Stimulated activated CD8-positive, alpha-beta memory T cell treated with anti-CD3 and anti-CD28 coated beads, Interleukin-2, amount 100 ng/mL, for 48 hours (primary cell): ENCODE data around the gene RNF31.
A peak's percentile ranks its signal among the peaks of the same experiment; 100 is the strongest.

ENCODE experiments used
- DNase-seq, 2 donors: peaks; one replicate each; pipeline ENCODE4 v3.0.0-alpha.2; 2020; ENCODE audit warnings: low read depth in 2 of 2

The RNF31 gene

GRCh38 chr14:24159777-24160498 is 12.6 kb downstream of the RNF31 start:
- DNase-seq = no peak

GRCh38 chr14:24160499-24160849 is 13.2 kb downstream of the RNF31 start:
- no peak for DNase-seq

- peak; percentile 91 to 98 for DNase-seq
These were observed 13.8 kb downstream of the RNF31 start, which contains the start of gene IRF9 for GRCh38 chr14:24160850-24161804. TSS of gene IRF9 (plus strand) at chr14:24161265. CDS start at chr14:24162145, 880 bp downstream.

- DNase-seq = no peak
These were observed 14.8 kb downstream of the RNF31 start for GRCh38 chr14:24162093-24162492.

GRCh38 chr14:24164518-24164991 is 17.3 kb downstream of the RNF31 start:
- no peak for DNase-seq

GRCh38 chr14:24165785-24166184 is 18.5 kb downstream of the RNF31 start:
- DNase-seq = no peak

GRCh38 chr14:24167469-24168114 is 20.3 kb downstream of the RNF31 start:
- no peak for DNase-seq

- peak; percentile 51 to 71 for DNase-seq
These were observed 24.3 kb downstream of the RNF31 start, which contains the start of gene REC8 for GRCh38 chr14:24171422-24172260. TSS of gene REC8 (plus strand) at chr14:24172080. CDS start at chr14:24172553, 473 bp downstream.

- no peak for DNase-seq
These were observed 25.1 kb downstream of the RNF31 start for GRCh38 chr14:24172261-24172860.

- DNase-seq = no peak
These were observed 25.6 kb downstream of the RNF31 start for GRCh38 chr14:24172871-24173281.

- DNase-seq = no peak
These were observed 29.3 kb downstream of the RNF31 start for GRCh38 chr14:24176599-24176998.

- DNase-seq = no peak
These were observed 29.9 kb downstream of the RNF31 start for GRCh38 chr14:24177041-24177825.

GRCh38 chr14:24177891-24178290 is 30.6 kb downstream of the RNF31 start:
- DNase-seq = no peak

- no peak for DNase-seq
These were observed 31.3 kb downstream of the RNF31 start for GRCh38 chr14:24178399-24179178.

- no peak for DNase-seq
These were observed 32.1 kb downstream of the RNF31 start for GRCh38 chr14:24179294-24179960.

GRCh38 chr14:24179961-24180796 is 32.9 kb downstream of the RNF31 start:
- DNase-seq = no peak

GRCh38 chr14:24181371-24182077 is 34.2 kb downstream of the RNF31 start:
- DNase-seq = no peak
